Stimulated activated CD4-positive, alpha-beta T cell treated with anti-CD3 and anti-CD28 coated beads, Interleukin-1b, Interleukin-23, amount 100 ng/mL, for 24 hours (primary cell): ENCODE results near the gene ANKRD37.
"Not testable (repeated sequence)": the region's sequence is repeated elsewhere in the genome, so short reads cannot be mapped to it uniquely, and the experiment has no call there.

Experiments used
- DNase-seq, 4 experiments: peaks; one replicate each; pipeline ENCODE4 v3.0.0-alpha.2; 2020; ENCODE audit warnings: low read depth in 4 of 4, low spot score in 1 of 4

Gene ANKRD37, protein sequence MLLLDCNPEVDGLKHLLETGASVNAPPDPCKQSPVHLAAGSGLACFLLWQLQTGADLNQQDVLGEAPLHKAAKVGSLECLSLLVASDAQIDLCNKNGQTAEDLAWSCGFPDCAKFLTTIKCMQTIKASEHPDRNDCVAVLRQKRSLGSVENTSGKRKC

DNA sequence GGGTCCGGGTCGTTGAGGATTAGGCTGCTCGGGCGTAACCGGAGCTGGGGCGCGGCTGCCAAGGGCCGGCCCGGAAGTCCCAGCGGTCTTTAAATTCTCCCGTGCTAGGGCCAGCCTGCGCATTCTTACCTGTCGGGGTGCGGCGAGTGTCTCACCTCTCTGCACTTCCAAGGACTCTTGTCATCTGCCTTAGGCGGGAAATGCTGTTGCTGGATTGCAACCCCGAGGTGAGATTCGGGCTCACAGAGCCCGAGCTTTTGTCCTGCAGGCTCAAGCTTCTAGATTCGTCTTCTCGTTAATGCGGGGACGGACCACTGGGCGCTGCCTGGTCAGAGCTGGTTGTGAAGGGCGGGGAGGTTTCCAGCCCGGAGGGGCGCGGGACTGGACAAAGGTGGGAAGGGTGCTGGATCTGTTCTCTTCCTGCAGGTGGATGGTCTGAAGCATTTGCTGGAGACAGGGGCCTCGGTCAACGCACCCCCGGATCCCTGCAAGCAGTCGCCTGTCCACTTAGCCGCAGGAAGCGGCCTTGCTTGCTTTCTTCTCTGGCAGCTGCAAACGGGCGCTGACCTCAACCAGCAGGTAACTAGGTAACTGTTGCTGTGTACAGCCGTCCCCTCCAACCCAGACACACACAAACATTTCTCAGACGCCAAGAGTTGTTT lies at the start of gene ANKRD37:
TSS of gene ANKRD37 (plus strand) at position 118 of the 662 bp plus-strand sequence. CDS start at position 201, 83 bp downstream.
- DNase-seq, result no peak

DNA sequence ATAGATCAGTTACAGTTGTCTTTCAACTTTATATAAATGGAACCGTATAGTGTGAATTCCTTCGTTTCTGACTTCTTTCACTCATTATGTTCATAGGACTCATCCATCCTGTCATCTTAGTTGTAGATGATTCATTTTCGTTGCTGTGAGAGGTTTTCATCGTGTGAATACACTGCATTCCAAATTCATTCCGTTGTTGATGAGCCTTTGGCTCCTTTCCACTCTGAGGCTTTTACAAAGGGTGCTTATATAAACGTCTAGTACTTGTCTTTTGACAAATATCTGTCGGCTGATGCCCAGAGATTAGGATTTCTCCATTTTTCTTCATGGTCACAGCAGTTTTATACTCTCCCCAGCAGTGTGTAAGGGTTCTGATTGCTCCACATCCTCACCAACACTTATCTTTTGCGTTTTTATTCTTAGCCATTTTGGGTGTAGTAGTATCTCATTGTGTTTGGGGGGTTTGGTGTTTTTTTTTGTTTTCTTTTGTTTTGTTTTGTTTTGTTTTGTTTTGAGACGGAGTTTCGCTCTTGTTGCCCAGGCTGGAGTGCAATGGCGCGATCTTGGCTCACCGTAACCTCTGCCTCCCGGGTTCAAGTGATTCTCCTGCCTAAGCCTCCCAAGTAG lies 49.6 kb upstream of the ANKRD37 start:
- no peak for DNase-seq

DNA sequence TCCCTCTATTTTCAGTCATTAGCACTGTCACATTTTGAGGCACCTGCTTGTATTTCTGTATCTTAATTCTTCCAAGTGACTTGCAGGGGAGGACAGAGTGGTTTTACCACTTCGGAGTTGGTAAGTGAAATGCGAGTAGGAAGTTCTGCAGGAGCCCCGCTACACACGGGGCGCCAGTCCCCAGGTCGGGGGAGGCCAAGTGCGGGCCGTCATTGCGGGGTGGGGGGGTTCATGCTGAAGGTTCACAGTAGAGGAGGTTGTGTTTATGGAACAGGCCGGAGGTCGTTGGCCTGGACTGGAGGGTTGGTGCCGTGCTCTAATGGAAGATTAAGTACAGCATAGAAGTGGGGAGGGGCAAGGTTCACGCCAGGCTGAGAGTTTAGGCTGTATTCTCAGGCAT lies 45.0 kb upstream of the ANKRD37 start:
- no peak for DNase-seq

DNA sequence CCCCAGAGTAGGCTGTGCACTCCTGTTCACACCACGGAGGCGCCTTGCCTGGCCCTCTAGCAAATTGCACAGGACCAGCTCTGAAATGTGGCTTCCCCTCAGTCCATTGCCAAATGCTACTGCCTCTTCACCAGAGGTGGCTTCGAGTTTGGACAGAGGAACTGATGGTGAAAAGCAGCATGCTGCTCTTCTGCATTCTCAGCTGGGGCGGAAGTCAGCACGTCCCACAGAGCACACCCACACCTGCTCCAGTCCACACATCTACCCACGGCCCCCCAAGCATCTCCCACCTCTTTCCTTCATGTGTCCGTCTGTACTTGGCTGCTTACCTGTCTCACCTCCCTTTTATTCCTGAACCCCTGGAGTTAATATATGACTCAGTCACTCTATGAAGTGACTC lies 44.4 kb upstream of the ANKRD37 start:
- no peak for DNase-seq

DNA sequence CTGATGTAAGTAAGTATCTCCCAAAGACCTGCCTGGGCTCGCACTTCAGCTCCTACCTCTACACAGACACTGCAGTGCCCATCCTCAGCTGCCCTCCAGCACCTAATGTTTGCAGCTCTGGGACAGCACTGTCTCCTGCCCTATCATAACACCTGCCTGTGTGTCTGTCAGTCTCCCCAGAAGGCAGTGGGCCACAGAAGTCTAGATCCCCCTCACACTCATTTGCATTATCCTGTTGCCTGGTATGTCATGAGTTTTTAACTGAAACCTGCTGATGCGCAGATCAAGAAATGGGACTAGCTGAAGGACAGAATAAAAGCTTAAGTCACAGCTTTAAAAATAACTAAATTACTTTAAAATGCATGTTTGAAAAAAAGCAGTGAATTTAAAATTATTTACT lies 43.9 kb upstream of the ANKRD37 start:
- DNase-seq, result no peak

DNA sequence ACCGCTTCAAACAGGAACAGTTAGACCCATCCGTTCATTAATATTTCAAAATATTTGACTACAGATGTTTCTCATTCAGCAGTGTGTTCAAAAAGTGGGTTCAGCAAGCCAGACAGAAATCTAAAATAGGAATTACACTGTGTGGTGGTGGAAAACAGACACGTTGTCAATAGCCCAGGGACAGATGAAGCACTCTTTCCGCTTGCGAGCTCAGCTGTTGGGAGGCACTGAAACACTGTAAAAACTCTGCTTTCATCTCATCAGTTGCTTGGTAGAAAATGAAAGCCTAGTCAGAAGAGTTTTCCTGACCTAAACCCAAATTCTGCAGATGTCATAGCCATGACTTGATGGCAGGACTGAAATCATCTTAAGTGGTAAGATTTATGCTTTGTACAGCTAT lies 39.4 kb upstream of the ANKRD37 start:
- no peak for DNase-seq

DNA sequence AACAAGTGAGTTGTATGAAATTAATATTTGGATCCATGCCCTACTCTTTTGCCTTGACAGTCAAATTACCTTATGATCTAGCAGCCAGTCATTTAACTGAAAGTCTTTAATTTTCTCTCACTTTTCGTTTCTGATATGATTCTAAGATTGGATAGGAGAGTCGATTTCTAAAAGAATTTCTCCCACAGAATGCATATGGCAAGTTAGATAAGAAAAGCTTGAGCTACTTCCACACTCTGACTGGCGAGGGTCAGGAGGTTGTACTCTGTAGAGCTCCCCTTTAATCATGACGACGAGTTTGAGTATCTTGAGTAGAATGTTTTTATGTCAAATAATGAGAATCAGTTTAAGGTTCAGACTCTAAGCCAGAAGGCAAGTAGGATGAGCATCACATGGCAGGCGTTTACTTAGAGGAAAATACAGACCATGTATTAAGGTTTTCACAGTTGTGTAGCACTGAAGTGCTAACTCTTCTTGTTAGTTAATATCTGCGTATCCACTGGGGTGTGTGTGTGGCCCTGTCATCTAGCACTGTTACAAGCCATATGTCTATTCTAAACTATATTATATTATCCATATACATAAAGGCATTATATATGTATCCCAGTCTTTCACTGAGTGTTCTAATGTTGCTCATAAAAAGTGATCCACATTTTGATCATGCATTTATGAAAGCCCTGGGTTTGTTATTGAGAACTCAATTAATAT lies 38.8 kb upstream of the ANKRD37 start:
- DNase-seq, result no peak

DNA sequence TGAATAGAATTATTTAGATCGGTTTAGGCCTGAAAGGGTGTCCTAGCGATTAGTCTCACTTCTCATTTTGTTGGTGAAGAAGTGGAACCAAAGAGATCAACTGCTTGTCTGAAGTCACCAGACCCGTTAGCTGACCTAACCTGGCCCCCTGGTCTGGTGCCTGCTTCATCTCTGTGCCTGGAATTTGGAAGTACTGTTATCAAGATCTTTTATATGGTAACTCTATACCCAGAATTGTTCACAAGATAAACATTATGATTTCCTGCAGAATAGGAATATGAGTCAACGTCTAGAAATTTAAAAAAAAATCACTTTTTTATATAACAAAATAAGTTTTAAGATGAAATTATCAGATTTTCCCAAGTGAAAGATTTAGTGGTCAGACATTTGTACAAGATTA lies 38.1 kb upstream of the ANKRD37 start:
- DNase-seq, result no peak

DNA sequence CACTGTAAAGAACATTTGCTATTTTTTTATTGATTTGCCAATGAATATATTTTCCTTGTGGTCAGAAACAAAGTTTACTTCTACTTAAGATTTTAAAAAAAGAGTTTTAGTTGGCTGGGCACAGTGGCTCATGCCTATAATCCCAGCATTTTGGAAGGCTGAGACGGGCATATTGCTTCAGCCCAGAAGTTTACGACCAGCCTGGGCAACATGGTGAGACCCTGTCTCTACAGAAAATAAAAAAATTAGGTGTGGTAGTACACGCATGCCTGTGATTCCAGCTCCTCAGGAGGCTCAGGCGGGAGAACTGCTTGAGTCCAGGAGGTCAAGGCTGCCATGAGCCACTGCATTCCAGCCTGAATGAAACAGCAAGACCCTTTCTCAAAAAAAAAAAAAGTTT lies 37.7 kb upstream of the ANKRD37 start:
- no peak for DNase-seq

DNA sequence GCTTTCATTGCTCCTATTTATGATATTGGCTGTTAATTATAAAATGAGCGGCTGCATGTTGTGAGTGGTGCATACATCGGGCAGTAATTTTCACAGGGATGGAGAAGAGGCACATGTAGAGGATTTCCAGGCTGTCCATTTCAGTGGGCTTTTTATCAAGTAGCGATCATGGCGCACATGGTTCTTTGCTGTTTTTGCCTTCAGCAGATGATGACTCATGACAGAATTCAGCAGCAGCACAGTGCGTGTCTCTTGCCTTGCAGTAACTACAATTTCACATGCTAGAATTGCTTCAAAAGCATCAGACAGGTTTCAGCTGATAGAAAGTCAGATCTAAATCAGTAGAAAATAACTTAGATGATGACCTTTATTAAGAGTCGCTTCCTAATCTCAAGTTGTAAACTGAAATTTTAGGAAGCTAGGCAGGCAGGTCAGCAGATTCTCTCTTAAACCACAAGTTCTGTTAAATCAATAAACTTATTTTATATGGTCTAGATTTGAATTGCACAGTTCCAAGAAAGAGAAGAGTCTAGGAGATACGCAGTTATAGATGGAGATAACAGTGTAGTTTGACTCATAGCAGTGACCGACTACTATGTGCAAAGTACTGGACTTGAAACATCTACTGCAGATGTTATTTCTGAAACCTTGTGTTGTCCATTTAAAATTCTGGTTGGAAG lies 36.7 kb upstream of the ANKRD37 start:
- no peak for DNase-seq

DNA sequence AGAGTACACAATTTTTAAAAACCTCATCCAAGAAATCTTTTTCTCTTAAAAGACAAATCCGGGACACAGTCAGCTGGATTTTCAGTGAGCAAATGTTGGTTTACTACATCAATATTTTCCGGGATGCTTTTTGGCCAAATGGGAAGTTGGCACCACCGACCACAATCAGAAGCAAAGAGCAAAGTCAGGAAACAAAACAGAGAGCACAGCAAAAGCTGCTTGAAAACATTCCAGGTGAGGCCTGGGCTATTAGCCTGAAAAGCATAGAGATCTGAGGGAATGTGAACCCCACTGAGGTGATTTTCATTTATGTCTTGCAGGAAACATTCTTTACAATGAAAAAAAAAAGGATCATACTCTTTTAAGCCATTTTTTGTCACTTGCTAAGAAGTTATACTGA lies 34.8 kb upstream of the ANKRD37 start:
- DNase-seq, result no peak

DNA sequence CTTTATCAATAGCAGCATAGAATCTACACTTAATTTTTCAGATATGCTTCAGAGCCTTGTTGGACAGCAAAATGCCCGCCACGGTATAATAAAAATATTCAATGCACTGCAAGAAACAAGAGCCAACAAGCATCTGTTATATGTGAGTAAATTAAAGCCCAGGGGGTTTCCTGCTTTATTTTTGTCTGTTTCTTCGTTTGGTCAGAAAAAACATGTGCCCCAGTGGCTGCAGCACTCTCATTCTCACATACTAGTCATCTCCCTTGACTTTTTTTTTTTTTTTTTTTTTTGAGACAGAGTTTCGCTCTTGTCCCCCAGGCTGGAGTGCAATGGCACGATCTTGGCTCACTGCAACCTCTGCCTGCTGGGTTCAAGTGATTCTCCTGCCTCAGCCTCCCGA lies 34.1 kb upstream of the ANKRD37 start:
- DNase-seq, result not testable (repeated sequence)

DNA sequence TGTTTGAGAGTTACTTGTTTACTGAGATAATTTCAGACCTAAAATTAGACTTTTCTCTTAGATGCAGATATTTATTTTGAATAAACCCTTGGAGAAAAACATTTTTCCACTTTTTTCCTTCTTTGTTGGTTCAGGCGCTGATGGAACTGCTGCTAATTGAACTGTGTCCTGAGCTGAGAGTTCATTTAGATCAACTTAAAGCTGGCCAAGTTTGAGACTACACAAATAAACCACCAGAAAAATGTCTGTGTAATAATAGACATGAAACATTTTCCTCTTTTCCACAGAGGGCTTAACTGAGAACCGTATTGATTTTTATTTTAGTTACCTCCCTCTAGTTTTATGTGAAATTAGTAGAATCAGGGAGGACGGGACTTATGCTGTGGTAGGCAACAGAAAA lies 33.4 kb upstream of the ANKRD37 start:
- DNase-seq, result no peak

DNA sequence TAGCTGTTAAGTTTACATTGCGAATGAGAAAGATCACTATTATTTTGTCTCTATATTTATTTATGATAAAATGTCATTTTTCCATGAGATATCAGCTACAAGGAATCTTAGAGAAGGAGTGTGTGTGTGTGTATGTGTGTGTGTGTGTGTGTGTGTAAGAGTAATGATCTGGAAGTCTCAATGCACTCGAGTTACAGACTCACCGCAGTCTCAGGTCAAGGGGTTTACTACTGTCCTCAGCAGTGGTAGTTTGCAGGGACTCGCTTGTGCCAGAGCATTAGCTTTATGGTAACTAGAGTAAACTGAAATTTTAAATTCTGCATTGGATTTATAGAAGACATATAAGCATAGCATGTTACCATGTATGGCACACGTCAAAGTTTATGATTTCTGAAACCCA lies 31.8 kb upstream of the ANKRD37 start:
- DNase-seq, result no peak

DNA sequence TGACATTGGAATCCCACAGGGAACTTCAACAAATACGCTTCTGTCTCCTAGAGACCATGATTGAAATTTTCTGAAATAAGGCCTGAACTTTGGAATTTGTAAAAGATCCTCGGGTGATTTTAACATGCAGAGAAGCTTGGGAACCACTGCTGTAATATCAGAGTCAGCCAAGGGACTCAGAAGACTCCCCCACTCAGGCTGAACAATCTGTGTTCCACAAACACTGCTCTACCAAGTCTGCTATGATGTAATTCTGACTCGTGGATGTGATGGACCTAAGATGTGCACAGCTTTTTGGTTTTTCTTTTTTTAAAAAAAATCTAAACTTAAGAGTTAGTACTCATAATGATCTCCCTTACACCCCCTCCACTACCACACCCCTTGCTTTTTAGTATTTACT lies 26.9 kb upstream of the ANKRD37 start:
- DNase-seq, result no peak

DNA sequence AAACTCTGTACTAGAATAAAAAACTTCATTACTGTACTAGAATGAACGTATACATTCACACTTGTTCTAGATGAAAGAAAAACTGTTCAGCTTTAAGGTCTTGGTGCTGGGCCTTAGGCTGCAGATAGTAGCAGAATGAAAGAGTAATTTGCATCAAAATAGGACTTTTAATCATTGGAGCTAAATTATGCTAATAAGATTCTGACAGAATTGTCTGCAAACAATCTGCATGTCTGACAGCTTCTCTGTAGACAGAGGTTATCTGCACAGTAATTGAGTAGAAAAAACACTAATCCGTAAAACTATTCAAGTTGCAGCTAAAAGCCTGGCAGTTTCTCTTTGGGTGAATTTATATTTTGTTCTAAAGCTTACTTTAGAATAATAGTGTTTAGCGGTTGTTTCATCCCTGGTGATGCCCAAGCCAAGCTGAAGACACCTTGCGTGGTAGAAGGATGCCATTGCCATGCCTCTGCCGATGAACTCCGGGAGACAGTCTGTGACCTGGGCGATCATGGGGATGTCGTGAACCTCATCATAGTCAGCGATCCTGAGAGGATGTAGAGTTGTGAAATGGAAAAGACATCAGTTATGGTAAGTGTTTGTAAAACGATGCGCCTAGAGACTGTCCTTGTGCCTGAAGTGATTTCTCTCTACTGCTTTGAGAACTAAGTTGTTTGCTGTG lies 26.2 kb upstream of the ANKRD37 start:
- DNase-seq, result no peak

DNA sequence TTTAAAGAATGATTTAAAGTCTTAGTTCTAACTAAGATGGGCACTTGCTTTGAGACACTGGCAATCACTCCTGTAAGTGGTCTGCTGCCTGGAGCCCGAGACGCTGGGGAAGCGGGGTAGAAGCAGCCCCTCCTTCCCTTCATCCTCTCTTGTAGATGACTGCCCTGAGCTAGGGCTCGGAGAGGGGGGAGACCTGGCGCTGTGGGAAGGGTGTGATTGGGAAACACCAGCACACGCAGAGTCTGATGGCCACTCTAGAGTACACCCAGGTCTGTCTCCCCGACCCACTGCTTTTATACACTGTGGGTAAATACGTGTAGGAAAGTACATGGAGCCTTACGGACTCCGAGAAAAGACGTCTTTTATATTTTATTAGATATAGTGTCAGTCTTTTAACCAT lies 24.9 kb upstream of the ANKRD37 start:
- DNase-seq, result no peak

DNA sequence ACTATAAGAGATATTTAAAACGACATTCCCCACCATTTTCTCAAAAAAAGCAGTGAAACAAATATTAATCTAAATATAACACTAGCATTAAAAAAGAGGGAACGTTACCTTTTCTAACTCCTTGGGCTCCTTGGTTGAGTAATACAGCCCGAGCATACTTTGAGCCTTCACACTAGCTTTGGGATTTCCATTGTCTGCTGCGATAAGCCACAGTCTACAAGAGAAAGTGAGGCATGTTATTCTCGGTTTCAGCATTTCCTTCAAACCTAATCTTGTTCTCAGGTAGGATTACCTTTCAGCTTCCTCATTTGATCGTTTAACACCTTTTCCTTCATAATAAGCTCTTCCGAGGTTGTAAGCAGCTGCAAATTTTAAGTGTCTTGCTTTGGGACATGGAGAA lies 22.6 kb upstream of the ANKRD37 start:
- DNase-seq, result no peak

DNA sequence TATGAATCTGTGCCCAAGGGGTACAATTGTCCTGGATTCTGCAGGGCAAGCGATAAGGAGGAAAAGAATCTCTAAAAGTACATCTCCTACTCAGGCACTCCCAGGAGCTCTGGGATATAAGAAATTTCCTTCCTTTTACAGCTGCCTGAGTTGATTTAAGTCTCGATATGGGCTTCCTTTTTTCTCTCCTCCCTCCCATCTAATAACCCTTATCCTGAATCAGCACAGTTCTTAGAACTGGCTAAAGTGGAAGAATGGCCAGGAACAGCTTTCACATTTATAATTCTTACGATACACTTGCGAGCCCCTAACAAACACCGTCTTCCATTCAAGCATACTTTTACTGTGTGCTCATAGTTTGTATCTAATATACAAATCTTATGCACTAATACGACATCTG lies 22.1 kb upstream of the ANKRD37 start:
- no peak for DNase-seq

DNA sequence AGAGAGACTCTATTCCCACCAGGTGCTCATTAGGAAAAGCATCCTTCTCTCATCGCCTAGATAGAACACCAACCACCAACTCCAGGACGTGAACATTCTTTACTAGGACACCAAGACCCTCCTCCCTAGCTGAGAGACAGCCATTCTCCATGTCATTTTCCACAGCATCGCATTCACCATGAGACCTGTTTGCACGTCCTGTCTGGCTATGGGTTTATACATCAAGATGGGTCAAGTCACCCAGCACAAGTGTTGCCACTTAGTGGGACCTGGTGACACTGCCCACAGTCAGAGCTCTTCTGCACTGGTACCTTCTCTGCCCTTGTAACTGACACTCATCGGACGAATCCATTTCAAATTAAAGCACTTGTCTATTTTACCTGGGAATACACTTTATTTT lies 18.4 kb upstream of the ANKRD37 start:
- DNase-seq, result no peak
